Right lobe of liver (tissue), 6 donors: ENCODE results near the gene CHIT1. TPM values are rescaled to one million over a fixed set of nuclear protein-coding genes. Genes with fewer than 3 reads are reported as not detected.
A peak's percentile ranks its signal among the peaks of the same experiment; 100 is the strongest.

Experiments
- ATAC-seq, 4 donors: fragments of 200-7000 bp; cut with Tn5 transposase; one replicate each; pipeline ENCODE4 v1.9.1; 2020; ENCODE audit warnings: mild to moderate bottlenecking in 4 of 4, moderate library complexity in 4 of 4
- DNase-seq, 3 donors: peaks; one replicate each; pipeline ENCODE4 v3.0.0-alpha.2; 2020
- H3K27ac ChIP-seq, 3 donors: fragments of 200-600 bp; one replicate each; pipeline ENCODE4 v1.8.0; 2022
- H3K27me3 ChIP-seq, 2 donors: fragments of 200-600 bp; one replicate each; pipeline ENCODE4 v1.8.0; 2022
- H3K36me3 ChIP-seq, 4 donors: fragments of 200-600 bp; sonication (generic) in 1 of 4; one replicate each; pipeline versions ENCODE4 v1.5.1 to v1.8.0; 2017 to 2022; ENCODE audit warnings: control low read depth in 1 of 4
- H3K4me1 ChIP-seq, 4 donors: fragments of 200-600 bp; sonication (generic) in 1 of 4; one replicate each; pipeline versions ENCODE4 v1.5.1 to v1.8.0; 2017 to 2022; ENCODE audit warnings: control low read depth in 1 of 4
- H3K4me3 ChIP-seq, 3 donors: fragments of 200-600 bp; one replicate each; pipeline ENCODE4 v1.8.0; 2022
- H3K9me3 ChIP-seq, 4 donors: fragments of 200-600 bp; sonication (generic) in 1 of 4; one replicate each; pipeline versions ENCODE4 v1.5.1 to v1.8.0; 2017 to 2022; ENCODE audit warnings: control low read depth in 1 of 4
- POLR2A ChIP-seq: fragments of 450-650 bp; IDR thresholded peaks from one replicate; pipeline ENCODE4 v1.6.1; 2017; ENCODE audit warnings: antibody characterized with exemption, mild to moderate bottlenecking
- WGBS: methylation state at CpG from one replicate; pipeline ENCODE4 v1.1.6; 2018; ENCODE audit warnings: low coverage, low lambda C conversion rate; ENCODE audit not compliant: insufficient coverage; ENCODE audit errors: missing lambda C conversion rate; 5-methylcytosine and 5-hydroxymethylcytosine counted together
- intact Hi-C, 2 donors: fragments of 100-400 bp; cut with DNase I; formaldehyde crosslinking; loops; one replicate each; pipeline versions ENCODE4 v1.11.2 to v1.14.1; 2022
- total RNA-seq, 6 experiments: library from RNA; depleted of rRNA in 2 of 6; stranded (reverse); fragments of >200 nt in 2 of 6; fragmentation: NEBNext Ultra II Directional in 3 of 6; extraction: Animal tissue kit (Norgen Biotek cat#: 25700) in 3 of 6; gene quantifications; one replicate each; pipeline versions ENCODE4 v1.1.0 to v1.2.4, GENCODE V29; 2016 to 2023
- TF ChIP-seq, protein P1 (sequence below), 4 donors: fragments of 200-600 bp in 3 of 4; fragments of 450-650 bp in 1 of 4; IDR thresholded peaks; one replicate each; pipeline versions ENCODE4 v1.5.1 to v1.8.0; 2016 to 2022; ENCODE audit warnings: antibody characterized with exemption in 4 of 4, mild to moderate bottlenecking in 2 of 4
- donor health status: DM: no; HTN: yes; CAD: no.
- donor health status: DM: no; HTN: no; CAD: no.
- donor health status: DM: no; HTN: no; CAD: no.
- donor health status: DM: no; HTN: yes; CAD: no.
- donor health status: DM: no; HTN: yes; CAD: no.

Gene CHIT1
- total RNA-seq, 6 experiments from 2014 or later, result 0.46 to 0.61 (median 0.46) TPM; not detected in 3

DNA sequence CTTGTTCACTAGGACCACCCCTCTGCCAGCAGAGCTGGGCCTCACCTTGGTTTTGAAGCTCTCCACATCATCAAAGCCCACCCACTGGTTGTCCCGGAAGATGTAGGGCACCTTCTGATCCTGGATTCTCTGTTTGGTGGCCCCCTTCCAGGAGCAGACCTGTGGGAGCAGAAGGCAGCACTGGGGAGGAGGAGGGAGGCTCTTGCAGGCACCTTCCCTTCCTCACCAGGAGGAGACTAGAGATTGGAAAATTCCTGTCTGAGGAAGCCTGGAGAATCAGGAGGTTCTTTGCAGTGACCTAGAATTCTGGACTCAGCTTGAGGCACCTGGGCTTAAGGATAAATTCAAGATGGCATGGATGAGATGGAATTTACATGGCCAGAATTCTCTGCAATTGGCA lies 10.3 kb downstream of the CHIT1 start:
- Histone ChIP-seq H3K4me1 (no peaks in the 10 kb centered on the region), H3K27me3 (no peaks in the 10 kb centered on the region), H3K27ac (no peak overlapping the region), H3K9me3 (no peaks in the 10 kb centered on the region), H3K4me3 (no peak overlapping the region), H3K36me3 (no peaks in the 10 kb centered on the region)
- WGBS, result 80% methylated on average over 1 of the region's 1 CpG
- DNase-seq (no peak), ATAC-seq (no peak)
- TF ChIP-seq POLR2A, result no peak
- TF ChIP-seq, protein P1, sequence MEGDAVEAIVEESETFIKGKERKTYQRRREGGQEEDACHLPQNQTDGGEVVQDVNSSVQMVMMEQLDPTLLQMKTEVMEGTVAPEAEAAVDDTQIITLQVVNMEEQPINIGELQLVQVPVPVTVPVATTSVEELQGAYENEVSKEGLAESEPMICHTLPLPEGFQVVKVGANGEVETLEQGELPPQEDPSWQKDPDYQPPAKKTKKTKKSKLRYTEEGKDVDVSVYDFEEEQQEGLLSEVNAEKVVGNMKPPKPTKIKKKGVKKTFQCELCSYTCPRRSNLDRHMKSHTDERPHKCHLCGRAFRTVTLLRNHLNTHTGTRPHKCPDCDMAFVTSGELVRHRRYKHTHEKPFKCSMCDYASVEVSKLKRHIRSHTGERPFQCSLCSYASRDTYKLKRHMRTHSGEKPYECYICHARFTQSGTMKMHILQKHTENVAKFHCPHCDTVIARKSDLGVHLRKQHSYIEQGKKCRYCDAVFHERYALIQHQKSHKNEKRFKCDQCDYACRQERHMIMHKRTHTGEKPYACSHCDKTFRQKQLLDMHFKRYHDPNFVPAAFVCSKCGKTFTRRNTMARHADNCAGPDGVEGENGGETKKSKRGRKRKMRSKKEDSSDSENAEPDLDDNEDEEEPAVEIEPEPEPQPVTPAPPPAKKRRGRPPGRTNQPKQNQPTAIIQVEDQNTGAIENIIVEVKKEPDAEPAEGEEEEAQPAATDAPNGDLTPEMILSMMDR (IDR thresholded peaks at IDR 0.05), result no peak
- intact Hi-C loops, result loop anchor here (5.0 kb wide), 4 partner anchors 52 to 182 kb away; no protein-coding TSS in a partner anchor

DNA sequence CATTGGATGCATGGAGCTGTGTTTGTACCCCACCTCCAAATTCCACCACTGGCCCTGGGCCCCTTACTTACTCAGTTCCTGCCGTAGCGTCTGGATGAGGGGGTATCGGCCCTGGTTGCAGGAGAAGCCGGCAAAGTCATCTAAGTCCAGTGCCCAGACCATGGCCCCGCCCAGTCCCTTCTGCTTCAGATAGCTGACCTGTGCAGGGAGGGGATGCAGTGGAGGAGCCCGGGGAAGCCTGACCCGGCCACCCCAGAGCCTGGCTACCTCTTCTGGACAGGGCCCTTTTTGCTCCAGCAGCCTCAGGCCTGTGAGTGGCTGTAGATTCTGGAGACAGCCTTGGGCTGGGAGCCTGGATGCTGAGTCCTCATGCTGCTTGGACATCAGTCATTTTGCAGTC lies 11.8 kb downstream of the CHIT1 start:
- intact Hi-C loops, result loop anchor here (5.0 kb wide), 4 partner anchors 50 to 180 kb away; no protein-coding TSS in a partner anchor
- no peaks in the 10 kb centered on the region for H3K4me1 ChIP-seq
- no peaks in the 10 kb centered on the region for H3K9me3 ChIP-seq
- TF ChIP-seq POLR2A, result no peak
- TF ChIP-seq, protein P1 (IDR thresholded peaks at IDR 0.05), result no peak
- no peak for DNase-seq
- no peak overlapping the region for H3K27ac ChIP-seq
- no peaks in the 10 kb centered on the region for H3K36me3 ChIP-seq
- no peak for ATAC-seq
- H3K4me3 ChIP-seq, result no peak overlapping the region
- no peaks in the 10 kb centered on the region for H3K27me3 ChIP-seq
- no CpG with 5 or more reads among the region's 7 CpGs for WGBS

DNA sequence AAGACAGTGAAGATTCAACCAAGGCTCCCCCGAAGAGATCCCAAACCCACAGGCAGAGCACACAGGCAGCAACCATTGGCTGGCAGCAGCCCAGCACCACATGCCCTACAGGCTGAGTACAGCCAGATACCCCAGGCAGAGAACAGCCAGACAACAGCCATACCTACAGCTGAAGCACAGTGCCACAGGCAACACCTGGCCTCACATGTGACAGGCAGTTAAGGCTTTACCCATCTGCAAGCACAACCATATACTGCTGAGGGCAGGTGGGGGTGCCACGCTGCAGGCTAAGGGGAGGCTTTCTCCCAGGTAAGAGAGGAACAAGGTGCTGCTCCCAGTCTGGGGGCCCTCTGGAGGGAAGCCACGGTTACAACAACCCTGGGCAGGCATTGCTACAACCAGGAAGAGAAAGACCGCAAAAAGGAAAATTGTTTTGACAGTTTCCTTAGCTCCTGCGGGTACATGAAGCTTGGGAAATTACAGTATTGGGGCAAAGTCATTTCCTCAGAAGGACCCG lies 12.3 kb downstream of the CHIT1 start:
- peak in 1 of 4 donors; percentile 34 for ATAC-seq
- no peaks in the 10 kb centered on the region for H3K36me3 ChIP-seq
- WGBS, result 32% methylated on average over 2 of the region's 6 CpGs

DNA sequence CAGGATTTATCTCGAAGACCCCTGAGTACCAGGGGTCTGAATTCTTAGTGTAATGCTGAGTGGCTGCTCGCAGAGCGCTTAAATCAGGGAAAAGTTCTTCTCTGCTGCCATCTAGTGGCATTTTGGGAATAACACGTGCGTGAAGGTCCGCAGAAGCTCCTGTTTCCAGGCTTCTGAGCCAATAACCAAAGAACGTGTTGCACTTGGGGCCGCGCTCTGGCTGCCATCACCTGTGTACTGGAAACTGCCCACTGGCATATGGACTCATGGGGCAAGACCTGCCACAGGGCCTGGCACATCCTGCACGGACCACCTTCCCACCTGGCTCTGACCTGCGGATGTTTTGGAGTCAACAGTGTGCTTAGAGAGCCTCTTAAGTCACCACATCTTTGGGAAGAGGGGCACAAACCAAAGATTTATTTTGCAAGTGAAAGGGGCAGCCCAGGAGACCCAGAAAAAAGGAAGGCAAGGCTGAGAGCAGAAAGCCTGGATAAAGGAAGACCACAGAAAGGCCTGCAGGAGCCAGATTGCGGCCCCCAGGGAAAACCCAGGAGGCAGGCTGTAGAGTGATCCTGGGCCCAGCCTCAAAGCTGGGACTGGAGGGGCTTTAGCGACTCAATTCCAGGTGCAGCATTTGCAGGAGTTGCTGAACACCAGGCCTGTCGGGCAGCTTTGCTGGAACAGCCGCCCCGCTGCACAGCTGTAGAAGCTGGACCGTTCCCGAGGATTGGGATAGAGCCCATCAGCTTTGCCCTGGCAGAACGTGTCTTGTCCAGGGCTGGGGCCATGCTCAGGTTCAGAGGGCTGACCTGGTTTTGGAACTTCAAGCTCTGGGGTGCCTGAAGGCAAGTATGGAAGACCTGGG lies 13.0 kb downstream of the CHIT1 start:
- no peak overlapping the region for H3K27ac ChIP-seq
- intact Hi-C loops, result loop anchor here (5.0 kb wide), 4 partner anchors 49 to 179 kb away; no protein-coding TSS in a partner anchor
- peaks cover 0 to under 1% (median 0%) of the 10 kb centered on the region in 4 donors for H3K4me1 ChIP-seq
- no peak overlapping the region for H3K4me3 ChIP-seq
- H3K36me3 ChIP-seq, result no peaks in the 10 kb centered on the region
- DNase-seq (peak in 1 of 3 donors; percentile 65), ATAC-seq (peak; percentile 74 to 89 (median 86))
- no peaks in the 10 kb centered on the region for H3K27me3 ChIP-seq
- H3K9me3 ChIP-seq, result no peaks in the 10 kb centered on the region
- TF ChIP-seq, protein P1 (IDR thresholded peaks at IDR 0.05), result peak; percentile 77 to 83 (median 82)
- no peak for TF ChIP-seq POLR2A
- WGBS, result 4% methylated on average over 7 of the region's 19 CpGs

More for the DNA sequence above, 12.3 kb downstream of the CHIT1 start:
- H3K4me3 ChIP-seq, result no peak overlapping the region
- intact Hi-C loops, result loop anchor here (5.0 kb wide), 4 partner anchors 50 to 180 kb away; no protein-coding TSS in a partner anchor
- no peak overlapping the region for H3K27ac ChIP-seq
- H3K4me1 ChIP-seq, result no peaks in the 10 kb centered on the region
- no peaks in the 10 kb centered on the region for H3K9me3 ChIP-seq
- DNase-seq, result no peak
- H3K27me3 ChIP-seq, result no peaks in the 10 kb centered on the region
- TF ChIP-seq POLR2A, result no peak
- TF ChIP-seq, protein P1 (IDR thresholded peaks at IDR 0.05), result no peak
